Measurements from ENCODE around the gene AKAP10. TPM values are rescaled to one million over a fixed set of nuclear protein-coding genes. Genes with fewer than 3 reads are reported as not detected.
"Not testable (repeated sequence)": the region's sequence is repeated elsewhere in the genome, so short reads cannot be mapped to it uniquely, and the experiment has no call there.

The AKAP10 gene
- polyA plus RNA-seq, 5 donors = 22.7 to 34.2 (median 29.4) TPM

DNA sequence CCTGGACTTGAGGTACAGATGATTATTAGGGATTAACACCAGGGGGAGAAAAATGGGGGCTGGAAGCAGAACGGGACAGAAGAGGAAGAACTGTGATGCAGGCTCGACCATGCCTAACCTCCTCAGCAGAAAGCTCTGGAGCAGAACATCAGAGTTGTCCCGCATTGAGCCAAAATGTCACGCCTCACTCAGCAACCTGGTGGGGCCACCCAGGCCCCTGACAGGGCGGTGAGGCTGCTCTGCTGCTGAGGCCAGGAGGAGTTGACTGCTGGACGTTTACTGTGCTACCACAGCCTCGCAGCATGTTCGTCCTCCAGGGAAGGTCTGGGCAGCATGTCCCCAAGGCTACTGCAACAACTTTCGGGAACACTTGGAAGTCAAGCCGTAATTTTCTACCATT is 103.4 kb downstream of the AKAP10 start:
- no peak for DNase-seq

DNA sequence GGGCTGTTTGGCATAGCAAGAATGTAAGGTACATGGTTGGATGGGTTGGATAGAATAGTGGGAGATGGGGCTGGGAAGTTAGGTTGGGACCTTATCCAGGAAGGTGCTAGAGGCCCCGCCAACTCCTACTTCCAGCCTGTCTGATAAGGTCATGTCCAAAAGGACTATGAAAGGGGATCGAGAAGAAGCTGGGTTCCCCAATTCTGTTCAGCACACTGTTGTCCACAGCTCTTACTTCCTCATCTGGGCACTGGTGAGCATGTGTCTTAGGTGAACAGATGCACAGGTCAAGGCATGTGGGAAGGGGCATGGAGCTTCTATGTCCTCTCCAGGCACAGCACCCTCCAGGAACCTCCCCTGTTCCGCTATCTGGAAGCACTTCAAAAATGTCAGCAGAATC is 104.3 kb downstream of the AKAP10 start:
- DNase-seq = no peak

DNA sequence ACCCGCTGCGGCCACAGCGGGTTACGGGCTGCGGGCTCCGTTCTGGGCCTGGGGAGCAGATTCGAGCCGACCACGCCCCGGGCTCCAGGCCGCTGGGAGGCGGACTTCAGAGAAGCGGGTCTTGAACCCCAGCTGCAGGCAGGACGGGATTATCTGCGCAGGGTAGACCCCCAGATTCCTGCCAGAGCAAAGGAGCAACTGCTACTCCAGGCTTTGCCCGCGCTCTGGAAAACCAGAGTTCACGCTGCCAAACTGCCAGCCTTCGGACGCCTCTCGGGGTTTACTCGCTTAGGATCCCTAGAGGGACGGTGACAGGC is 109.6 kb downstream of the AKAP10 start:
- DNase-seq = no peak

DNA sequence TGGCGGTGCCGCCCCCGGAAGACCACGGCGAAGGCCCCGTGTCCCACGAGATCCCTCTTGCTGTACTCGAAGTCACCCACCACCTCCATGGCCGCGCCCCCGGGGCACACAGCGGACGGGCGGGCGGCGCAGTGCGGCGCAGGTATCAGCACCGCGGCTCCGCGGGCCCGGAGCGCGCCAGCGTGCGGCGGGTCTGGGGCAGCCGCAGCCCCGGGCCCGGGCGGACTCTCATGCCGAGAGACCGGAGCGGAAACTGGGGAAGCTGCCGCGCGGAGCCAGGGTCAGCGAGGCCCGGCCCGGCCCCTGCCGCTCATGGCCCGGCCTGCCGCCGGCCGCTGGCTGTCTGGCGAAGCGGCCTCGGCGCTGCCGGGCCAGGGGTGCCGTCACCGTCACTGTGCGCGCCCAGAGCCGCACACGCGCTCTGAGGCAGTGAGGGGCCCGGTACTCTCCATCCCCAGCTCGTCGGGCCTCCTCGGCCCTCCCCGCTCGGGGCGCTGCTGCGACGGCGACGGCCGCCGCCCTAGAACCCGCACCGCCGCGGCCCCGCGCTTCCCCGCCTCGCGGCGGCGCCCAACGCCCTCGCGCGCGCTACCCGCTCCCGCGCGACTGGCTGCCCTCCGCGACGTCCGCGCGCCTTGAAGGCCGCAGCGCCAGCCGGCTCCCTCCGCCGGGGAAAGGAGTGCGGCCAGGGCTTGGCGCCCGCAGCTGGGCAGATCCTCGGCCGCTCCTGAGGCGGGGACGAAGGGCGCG is 110.1 kb downstream of the AKAP10 start, which contains the start of gene ULK2:
Gene ULK2, minus strand, starts transcription at position 608 of the 750 bp plus-strand sequence. Its CDS starts 519 bp downstream, at position 89.
- DNase-seq = peak; percentile 74 to 82

DNA sequence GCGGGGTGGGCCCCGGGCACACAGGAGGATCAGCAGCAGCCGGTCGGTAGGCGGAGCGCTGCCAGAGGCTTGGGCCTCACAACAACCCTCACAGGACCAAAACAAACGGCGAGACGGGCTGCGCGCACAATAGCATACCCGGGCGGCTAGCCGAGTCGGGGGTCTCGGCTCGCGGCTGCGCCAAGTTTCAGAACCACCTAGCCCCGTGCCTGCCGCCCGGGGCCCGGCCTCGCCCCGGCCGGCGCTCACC is 110.6 kb downstream of the AKAP10 start:
- DNase-seq = peak; percentile 71 to 73

DNA sequence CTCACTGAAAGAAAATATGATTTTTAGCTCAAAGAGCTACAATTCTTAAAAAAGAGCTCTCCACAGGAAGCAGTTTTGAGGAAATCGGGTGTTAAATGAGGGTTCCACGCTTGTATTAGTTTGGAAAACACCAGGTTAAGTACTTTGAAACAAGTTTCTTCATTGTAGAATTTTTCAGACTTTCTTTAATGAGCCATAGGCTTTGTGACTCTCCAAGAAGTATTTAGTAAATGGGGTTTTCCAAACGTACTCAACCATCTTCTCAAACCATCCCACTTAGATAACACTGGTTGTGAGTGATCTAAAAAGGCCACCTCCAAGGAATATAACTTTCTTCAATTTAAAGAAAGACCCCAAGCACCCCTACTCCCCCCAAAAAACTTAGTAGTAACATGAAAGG is 112.6 kb downstream of the AKAP10 start:
- no peak for DNase-seq

DNA sequence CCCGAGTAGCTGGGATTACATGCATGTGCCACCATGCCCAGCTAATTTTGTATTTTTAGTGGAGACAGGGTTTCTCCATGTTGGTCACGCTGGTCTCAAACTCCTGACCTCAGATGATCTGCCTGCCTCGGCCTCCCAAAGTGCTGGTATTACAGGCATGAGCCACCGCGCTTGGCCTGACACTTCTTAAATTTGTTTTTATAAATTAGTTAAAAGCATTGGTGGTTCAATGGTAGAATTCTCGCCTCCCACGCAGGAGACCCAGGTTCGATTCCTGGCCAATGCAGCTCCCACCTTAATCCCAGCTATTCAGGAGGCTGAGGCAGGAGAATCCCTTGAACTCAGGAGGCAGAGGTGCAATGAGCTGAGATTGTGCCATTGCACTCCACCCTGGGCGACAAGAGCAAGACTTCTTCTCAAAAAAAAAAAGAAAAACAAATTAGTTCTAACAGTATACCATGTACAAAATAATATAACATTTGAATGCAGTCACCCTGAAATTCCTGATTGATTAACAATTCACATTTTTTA is 116.9 kb downstream of the AKAP10 start:
- not testable (repeated sequence) for DNase-seq

DNA sequence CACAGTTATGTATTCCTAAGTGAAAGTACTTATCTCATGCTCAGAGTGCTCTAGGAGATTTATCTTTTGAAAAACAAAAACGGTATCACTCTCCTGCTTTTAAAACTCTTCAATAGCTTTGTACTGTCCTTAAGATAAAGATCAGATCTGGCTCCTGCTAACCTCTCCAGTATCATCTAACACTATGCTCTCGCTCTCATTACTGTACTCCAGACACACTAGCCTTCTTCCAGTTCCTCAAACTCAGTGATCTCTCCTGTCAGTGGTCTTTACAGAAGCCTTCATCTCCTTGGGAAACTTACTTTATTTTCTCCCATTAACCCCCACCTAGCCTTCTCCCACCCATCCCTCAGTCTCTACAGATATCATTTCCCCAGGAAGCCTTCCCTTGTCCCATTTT is 120.0 kb downstream of the AKAP10 start:
- no peak for DNase-seq

Other genes with a start within 250 kb of the AKAP10 start
- gene ALDH3A1, start 229.5 kb downstream of the AKAP10 start, polyA plus RNA-seq (ENCODE audit: insufficient read depth in 1 of 5, insufficient read length in 5 of 5, low replicate concordance in 1 of 5) = under 1 TPM; 0.34 to 0.67 (median 0.39) TPM
- gene ULK2, start 109.9 kb downstream of the AKAP10 start, polyA plus RNA-seq (ENCODE audit: insufficient read depth in 1 of 5, insufficient read length in 5 of 5, low replicate concordance in 1 of 5) = 10 to 100 TPM; 21.5 to 36.8 (median 29.9) TPM
- 1 to 10 TPM; 5.4 to 9.0 (median 6.5) TPM for gene SPECC1, start 31.5 kb upstream of the AKAP10 start, polyA plus RNA-seq (ENCODE audit: insufficient read depth in 1 of 5, insufficient read length in 5 of 5, low replicate concordance in 1 of 5)

Data from right lung (tissue), 5 donors.